GM18502 (cell line): Measurements from ENCODE around the gene MLYCD.

Experiments
- ATAC-seq: cut with Tn5 transposase; IDR thresholded peaks from one replicate; pipeline ENCODE4 v1.9.1; 2021; ENCODE audit warnings: mild to moderate bottlenecking; ENCODE audit not compliant: unreplicated experiment, poor library complexity

MLYCD gene

GRCh38 chr16:83924686-83925085 lies 25.8 kb downstream of the MLYCD start:
- no peak for ATAC-seq

- no peak for ATAC-seq
These were observed 26.4 kb downstream of the MLYCD start for GRCh38 chr16:83925095-83925905.

DNA sequence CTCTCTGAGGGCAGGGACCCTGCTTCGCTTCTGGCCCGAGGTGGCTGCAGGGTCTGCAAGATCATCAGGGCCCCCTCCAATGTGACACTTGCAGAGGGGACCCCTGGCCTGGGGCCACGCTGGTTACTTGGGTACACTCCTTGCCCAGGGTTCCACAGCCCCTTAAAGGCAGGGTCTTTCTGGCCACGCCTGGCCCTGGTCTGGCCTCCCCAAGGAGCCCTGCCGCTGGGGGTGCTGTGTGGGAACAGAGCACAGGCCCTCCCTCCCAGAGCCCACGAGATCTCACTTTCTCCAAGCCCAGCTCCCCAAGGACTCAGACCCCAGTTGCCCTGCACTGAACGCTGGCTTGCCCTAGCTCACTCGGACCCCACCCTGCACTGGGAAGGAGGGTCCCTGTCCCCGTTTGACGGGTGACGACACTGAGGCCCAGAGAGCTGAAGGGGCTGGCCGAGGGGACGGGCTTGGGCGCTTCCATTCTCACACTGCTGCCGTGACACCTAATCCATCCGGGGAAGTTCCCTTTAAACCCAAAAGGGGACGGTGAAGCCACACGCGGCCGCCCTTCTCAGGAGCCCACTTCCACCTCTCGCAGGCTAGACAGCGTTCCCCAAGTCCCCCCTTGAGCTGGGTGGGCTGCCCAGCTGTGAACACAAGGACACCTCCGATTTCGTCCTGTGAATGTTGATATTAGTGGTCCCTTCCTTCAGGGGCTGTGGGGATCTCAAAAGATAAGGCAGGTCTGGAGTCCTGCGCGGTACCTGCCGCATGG lies 27.2 kb downstream of the MLYCD start:
- ATAC-seq = no peak

DNA sequence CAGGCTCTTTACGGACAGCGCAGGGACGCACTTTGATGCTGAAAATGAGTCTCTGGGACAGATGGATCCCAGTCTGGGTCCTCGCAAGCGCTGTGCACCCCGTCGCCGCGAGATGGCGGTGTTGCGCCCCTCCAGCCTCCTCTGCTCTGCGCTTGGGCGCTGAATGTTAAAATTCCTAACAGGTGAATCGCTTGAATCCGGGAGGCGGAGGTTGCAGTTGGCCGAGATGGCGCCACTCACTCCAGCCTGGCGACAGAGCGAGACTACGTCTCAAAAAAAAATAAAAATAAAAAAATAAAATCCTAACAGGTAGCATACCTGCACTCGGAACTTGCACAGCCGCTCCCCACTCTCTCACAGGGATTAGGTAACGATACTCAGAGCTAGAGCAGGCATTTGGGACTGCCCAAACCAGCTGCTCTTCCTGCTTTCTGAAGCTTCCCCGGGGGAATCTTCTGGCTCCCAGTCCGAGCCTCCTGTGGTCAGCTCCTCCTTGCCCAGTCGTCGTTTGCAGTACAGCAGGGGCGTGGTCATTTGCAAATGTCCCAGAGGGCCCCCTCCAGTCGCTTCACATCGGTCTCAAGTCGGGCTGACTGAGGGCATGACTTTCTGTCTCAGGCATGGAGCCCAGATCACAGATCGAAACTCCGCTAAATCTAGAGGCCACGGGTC lies 27.9 kb downstream of the MLYCD start:
- ATAC-seq = peak; percentile 70

DNA sequence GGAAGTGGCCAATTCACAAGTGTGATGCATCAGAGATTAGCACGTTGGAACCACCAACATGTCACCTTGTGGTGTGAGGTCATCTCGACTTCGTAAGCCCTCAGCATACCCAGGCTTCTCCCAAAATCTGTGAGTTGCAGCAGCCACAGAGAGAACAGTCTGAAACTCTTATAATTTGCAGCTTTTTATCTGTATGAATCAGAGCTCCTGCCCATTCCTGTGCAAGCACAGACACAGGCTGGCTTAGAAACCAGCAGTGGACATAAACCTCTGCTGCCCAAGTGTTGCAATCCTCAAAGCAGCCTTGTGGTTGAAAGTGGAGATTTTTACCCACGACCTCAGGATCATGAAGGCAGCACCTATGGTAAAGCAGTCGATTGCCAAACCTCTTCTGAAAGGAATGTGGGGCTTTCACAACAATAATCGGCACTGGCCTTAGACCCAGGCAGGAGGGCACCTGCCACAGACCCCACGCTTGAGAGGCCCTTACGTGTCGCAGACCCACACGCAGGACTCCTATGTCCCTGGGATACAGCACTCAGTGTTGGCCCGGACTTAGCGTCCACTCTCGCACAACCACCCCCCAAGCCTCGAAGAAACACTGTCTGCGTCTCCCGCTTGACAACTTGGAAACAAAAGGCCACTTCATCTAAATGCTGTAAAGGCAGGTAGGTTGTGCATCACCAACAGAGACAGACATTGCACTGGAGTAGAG lies 29.6 kb downstream of the MLYCD start:
- ATAC-seq = no peak

- no peak for ATAC-seq
These were observed 31.1 kb downstream of the MLYCD start for GRCh38 chr16:83929811-83930555.

GRCh38 chr16:83930730-83931500 lies 32.0 kb downstream of the MLYCD start:
- ATAC-seq = no peak

DNA sequence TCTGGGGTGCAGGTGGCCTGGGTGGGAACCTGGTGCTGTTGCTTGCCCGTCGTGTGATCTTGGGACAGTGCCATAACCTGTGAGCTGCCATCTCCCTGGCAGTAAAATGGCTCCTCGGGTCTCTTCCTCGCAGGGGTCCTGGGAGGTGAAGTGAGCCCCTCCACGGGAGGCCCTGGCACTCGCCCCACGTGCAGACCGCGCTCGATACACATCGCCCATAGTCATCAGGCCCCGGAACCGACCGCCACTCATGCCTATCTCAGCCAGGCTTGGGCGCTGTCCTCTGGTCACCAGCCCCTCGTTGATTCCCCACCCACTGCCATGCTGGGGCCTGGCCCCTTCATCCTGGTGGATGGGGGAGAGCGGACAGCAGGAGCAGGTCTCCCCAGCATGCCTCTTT lies 32.6 kb downstream of the MLYCD start:
- ATAC-seq = no peak

DNA sequence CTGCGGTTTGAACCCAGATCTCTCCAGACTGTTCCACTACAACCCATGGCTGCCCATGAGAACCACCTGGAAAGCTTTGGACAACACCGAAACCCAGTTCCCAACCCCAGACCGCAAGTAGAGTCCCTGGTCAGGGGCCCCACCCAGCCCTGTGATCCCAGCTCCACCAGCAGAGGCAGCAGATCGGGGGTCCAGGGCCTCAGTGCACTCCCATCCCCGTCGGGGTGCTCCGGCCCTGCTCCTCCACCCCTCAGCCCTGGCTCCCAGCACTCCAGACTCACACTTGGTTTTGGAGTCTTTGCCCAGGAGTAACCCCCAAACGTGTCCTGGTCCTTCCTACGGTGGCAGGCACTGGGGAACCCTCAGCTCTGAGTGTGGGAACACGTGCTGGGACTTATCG lies 33.4 kb downstream of the MLYCD start:
- ATAC-seq = no peak

GRCh38 chr16:83932955-83933673 lies 34.2 kb downstream of the MLYCD start:
- no peak for ATAC-seq

GRCh38 chr16:83933885-83934683 lies 35.2 kb downstream of the MLYCD start:
- ATAC-seq = no peak

DNA sequence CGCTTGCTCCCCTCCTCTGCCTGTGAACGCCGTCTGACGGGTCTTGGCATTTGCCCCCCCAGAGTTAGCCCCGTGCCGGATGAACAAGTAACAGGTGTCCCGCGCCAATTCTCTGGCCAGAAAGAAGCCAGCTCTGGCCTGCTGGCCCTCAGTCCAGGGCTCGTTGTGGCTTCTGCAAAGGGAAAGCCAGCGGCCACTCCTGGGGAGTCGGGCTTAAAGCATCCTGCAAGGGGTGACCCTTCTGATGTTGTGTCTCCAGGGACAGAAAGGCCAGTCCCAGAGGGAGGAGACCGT lies 35.7 kb downstream of the MLYCD start:
- ATAC-seq = no peak

DNA sequence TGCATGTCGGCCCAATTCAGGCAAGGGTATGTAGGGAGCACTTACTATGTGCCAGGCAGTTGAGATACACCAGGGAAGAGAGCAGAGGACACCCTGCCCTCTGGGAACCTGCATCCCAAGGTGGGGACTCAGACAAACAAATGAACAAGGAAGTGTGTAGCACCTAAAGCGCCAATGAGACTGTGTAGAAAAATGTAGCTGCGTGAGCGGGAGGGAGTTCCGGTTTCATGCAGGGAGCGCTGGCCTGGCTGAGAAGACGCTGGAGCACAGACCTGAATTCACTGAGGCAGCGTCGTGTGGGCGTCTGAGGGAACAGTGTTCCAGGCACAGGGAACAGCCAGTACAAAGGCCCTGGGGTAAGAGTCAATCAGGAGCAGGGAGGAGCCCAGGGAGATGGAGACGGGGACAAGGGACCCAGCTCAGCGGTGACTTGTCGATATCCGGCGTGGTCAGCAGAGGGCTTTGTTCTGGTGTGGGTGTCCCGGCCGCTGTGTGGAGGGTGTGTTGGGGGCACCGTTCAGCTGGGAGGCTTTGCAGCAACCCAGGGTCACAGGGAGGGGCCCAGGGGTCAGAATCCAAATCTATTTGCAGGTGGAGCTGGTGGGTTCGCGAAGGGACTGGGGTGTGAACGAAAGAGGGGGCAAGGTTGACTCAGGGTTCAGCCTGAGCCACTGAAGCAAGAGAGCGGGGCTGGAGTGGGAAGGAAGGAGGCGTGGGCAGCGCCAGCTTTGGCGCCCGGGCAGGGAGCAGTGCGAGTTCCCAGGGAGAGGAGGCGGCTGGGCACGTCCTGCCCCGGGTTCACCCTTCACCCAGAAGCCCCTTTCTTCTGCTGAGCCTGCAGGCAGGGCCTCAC lies 36.3 kb downstream of the MLYCD start:
- ATAC-seq = no peak

- ATAC-seq = no peak
These were observed 36.9 kb downstream of the MLYCD start for GRCh38 chr16:83935858-83936255.

DNA sequence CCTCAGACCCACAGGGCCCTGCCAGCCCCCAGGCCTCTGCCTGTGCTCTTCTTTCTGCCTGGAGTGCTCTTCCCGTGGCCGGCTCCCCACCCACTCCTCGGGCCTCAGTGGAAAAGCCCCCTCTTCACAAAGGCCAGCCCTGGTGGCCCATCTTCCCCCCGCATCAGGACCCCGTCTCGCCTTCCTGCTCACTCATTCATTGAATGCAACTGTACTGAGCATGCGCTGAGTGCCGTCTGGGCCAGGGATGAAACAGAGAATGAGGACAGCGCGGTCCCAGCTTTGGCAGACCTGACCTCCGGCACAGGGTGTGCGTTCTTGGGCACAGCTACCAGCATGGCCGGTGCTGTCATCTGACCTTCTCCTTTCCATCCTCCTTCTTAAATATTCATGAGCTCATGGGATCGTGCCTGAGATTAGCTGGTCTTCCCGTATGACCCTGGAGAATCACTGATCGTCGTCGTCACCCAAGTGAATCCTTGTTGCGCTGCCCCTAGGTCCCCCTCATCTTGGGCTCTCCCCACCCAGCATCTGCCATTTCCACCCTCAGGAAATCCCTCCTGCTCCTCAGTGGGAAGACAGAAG lies 37.8 kb downstream of the MLYCD start:
- ATAC-seq = no peak

GRCh38 chr16:83937267-83937666 lies 38.4 kb downstream of the MLYCD start:
- no peak for ATAC-seq
